HG02973 (cell line): Measurements from ENCODE around the gene CCR1.
"Not testable (repeated sequence)": the region's sequence is repeated elsewhere in the genome, so short reads cannot be mapped to it uniquely, and the experiment has no call there.

Experiments
- ATAC-seq: cut with Tn5 transposase; IDR thresholded peaks from one replicate; pipeline ENCODE4 v1.9.1; 2021; ENCODE audit warnings: moderate library complexity; ENCODE audit not compliant: unreplicated experiment

CCR1 gene

DNA sequence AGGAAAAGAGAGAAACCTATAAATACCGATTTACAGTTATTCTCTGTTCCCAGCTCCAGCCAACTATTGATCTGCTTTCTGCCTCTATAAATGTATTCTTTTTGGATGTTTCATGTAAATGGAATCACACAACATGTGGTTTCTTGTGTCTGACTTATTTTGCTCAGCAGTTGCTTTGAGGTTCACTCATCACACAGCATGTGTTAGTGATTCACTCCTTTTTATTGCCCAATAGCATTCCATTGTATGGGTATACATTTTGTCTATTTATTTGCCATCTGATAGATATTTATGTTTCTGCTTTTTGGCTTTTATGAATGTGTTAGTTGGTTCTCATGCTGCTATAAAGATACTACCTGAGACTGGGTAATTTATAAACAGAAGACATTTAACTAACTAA is 23.6 kb downstream of the CCR1 start:
- no peak for ATAC-seq

GRCh38 chr3:46183330-46183729 is 24.8 kb downstream of the CCR1 start:
- no peak for ATAC-seq

GRCh38 chr3:46168583-46169345 is 39.3 kb downstream of the CCR1 start:
- no peak for ATAC-seq

- ATAC-seq: no peak
These were observed 44.5 kb downstream of the CCR1 start for GRCh38 chr3:46163556-46164041.

DNA sequence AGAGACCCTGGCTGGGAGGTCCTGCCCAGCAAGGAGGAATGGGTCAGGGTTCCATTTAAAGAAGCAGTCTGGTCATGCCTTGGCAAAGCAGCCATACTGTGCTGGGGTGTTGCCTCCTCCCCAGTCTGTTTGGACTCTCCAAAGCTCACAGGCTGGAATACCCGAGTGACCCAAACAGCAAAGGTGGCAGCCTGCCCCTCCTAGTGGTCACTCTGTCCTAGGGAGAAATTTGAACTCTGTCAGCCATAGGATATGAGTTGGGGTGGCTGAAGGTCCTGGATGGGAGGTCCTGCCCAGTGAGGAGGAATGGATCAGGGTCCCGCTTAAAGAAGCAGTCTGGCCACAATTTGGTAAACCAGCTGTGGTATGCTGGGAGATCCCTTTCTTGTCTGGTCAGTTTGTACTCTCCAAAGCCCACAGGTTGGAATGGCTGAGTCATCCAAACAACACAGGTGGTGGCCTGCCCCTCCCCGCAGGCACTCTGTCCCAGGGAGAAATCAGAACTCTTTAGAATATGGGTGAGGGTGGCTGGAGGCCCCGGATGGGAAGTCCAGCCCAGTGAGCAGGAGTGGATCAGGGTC is 45.0 kb downstream of the CCR1 start:
- ATAC-seq: no peak

- not testable (repeated sequence) for ATAC-seq
These were observed 50.4 kb downstream of the CCR1 start for GRCh38 chr3:46157685-46158084.

- ATAC-seq: no peak
These were observed 53.8 kb downstream of the CCR1 start for GRCh38 chr3:46154311-46154710.
